GM12872 (cell line): ENCODE results near the gene SAFB2.

Experiments used
- CTCF ChIP-seq: IDR thresholded peaks from 3 replicates; pipeline ENCODE4 v1.5.1; 2011; ENCODE audit warnings: low read depth, mild to moderate bottlenecking, low read length, moderate library complexity; ENCODE audit not compliant: insufficient read depth

SAFB2 gene

GRCh38 chr19:5615756-5616327 lies 6.7 kb downstream of the SAFB2 start:
- no peak for TF ChIP-seq CTCF

GRCh38 chr19:5612891-5613865 lies 9.4 kb downstream of the SAFB2 start:
- no peak for TF ChIP-seq CTCF

- TF ChIP-seq CTCF, result no peak
Measured at GRCh38 chr19:5609881-5610448, 12.6 kb downstream of the SAFB2 start.

GRCh38 chr19:5608291-5608690 lies 14.3 kb downstream of the SAFB2 start:
- TF ChIP-seq CTCF, result no peak

GRCh38 chr19:5607318-5608275 lies 15.0 kb downstream of the SAFB2 start:
- no peak for TF ChIP-seq CTCF

GRCh38 chr19:5605362-5605761 lies 17.2 kb downstream of the SAFB2 start:
- no peak for TF ChIP-seq CTCF
